Thoracic aorta (tissue), 2 donors: Measurements from ENCODE around the gene TP53INP2. TPM values are rescaled to one million over a fixed set of nuclear protein-coding genes. Genes with fewer than 3 reads are reported as not detected.
"Not testable (repeated sequence)": the region's sequence is repeated elsewhere in the genome, so short reads cannot be mapped to it uniquely, and the experiment has no call there.

Experiments
- ATAC-seq: fragments of 150-250 bp; one replicate; pipeline ENCODE4 v1.8.0; 2017; ENCODE audit warnings: low read depth; ENCODE audit not compliant: insufficient number of reproducible peaks, low FRiP score
- DNase-seq: peaks from one replicate; pipeline ENCODE4 v3.0.0-alpha.2; 2020; ENCODE audit warnings: low spot score
- H3K27ac ChIP-seq, 2 donors: fragments of 200-600 bp; sonication (generic); 1 replicate in 1 of 2; 2 replicates in 1 of 2; pipeline ENCODE4 v1.5.1; 2016; ENCODE audit warnings: mild to moderate bottlenecking in 2 of 2, moderate library complexity in 2 of 2
- H3K27me3 ChIP-seq: fragments of 200-600 bp; sonication (generic); replicated peaks from 2 replicates; pipeline ENCODE4 v1.6.0; 2016; ENCODE audit warnings: mild to moderate bottlenecking; ENCODE audit not compliant: insufficient read depth
- H3K36me3 ChIP-seq: fragments of 200-600 bp; sonication (generic); one replicate; pipeline ENCODE4 v1.5.1; 2016
- H3K4me1 ChIP-seq, 2 donors: fragments of 200-600 bp; sonication (generic); 1 replicate in 1 of 2; 2 replicates in 1 of 2; pipeline versions ENCODE4 v1.5.1 to v1.6.0; 2016; ENCODE audit warnings: low read depth in 2 of 2, mild to moderate bottlenecking in 1 of 2; ENCODE audit not compliant: control insufficient read depth in 1 of 2
- H3K4me3 ChIP-seq: fragments of 200-600 bp; sonication (generic); 2 replicates; pipeline ENCODE4 v1.5.1; 2016; ENCODE audit warnings: mild to moderate bottlenecking
- H3K9me3 ChIP-seq: fragments of 200-600 bp; sonication (generic); 2 replicates; pipeline ENCODE4 v1.5.1; 2016
- CTCF ChIP-seq: fragments of 200-600 bp; sonication (generic); IDR thresholded peaks from one replicate; pipeline ENCODE4 v1.5.1; 2019; ENCODE audit warnings: antibody characterized with exemption
- total RNA-seq, 2 donors: library from RNA; depleted of rRNA; stranded (reverse); fragments of >200 nt; gene quantifications; one replicate each; pipeline versions ENCODE4 v1.1.0 to v1.2.3, GENCODE V29; 2016

The TP53INP2 gene
- total RNA-seq, result 10 to 100 TPM; 14.4 to 27.7 TPM

GRCh38 chr20:34704177-34705007 is at the start of gene TP53INP2:
TP53INP2 (plus strand) TSS chr20:34704344; CDS start chr20:34708740, 4,396 bp downstream.
- Histone ChIP-seq H3K4me1 (peaks cover 6 to 17% of the 10 kb centered on the region in 2 donors), H3K4me3 (peak within 1 kb of the TSS; percentile 92), H3K36me3 (no peaks in the 10 kb centered on the region), H3K9me3 (no peaks in the 10 kb centered on the region), H3K27ac (peak within 1 kb of the TSS; percentile 99), H3K27me3 (no peaks in the 10 kb centered on the region)
- peak; percentile 80 for ATAC-seq
- peak; percentile 80 for DNase-seq
- TF ChIP-seq CTCF, result no peak

- not testable (repeated sequence) for H3K9me3 ChIP-seq, ATAC-seq
These were observed 45.5 kb upstream of the TP53INP2 start for GRCh38 chr20:34658654-34659053.

GRCh38 chr20:34661811-34662210 is 42.3 kb upstream of the TP53INP2 start:
- H3K4me1 ChIP-seq, H3K9me3 ChIP-seq, ATAC-seq, H3K4me3 ChIP-seq, DNase-seq, H3K27me3 ChIP-seq, H3K36me3 ChIP-seq, H3K27ac ChIP-seq: not testable (repeated sequence)

More at GRCh38 chr20:34658654-34659053, 45.5 kb upstream of the TP53INP2 start:
- H3K4me1 ChIP-seq, H3K36me3 ChIP-seq, H3K27me3 ChIP-seq, DNase-seq, H3K27ac ChIP-seq, H3K4me3 ChIP-seq: not testable (repeated sequence)

GRCh38 chr20:34663213-34663943 is 40.8 kb upstream of the TP53INP2 start:
- no peaks in the 10 kb centered on the region for H3K27me3 ChIP-seq
- ATAC-seq (no peak), DNase-seq (no peak)
- H3K36me3 ChIP-seq, result no peaks in the 10 kb centered on the region
- TF ChIP-seq CTCF, result no peak
- no peaks in the 10 kb centered on the region for H3K9me3 ChIP-seq
- H3K27ac ChIP-seq, result no peak overlapping the region
- H3K4me1 ChIP-seq, result no peaks in the 10 kb centered on the region
- no peak overlapping the region for H3K4me3 ChIP-seq

GRCh38 chr20:34664751-34665150 is 39.4 kb upstream of the TP53INP2 start:
- not testable (repeated sequence) for H3K4me3 ChIP-seq, ATAC-seq, H3K27me3 ChIP-seq, DNase-seq, H3K27ac ChIP-seq, H3K9me3 ChIP-seq, H3K4me1 ChIP-seq, H3K36me3 ChIP-seq

- Histone ChIP-seq H3K4me1 (no peaks in the 10 kb centered on the region), H3K27me3 (no peaks in the 10 kb centered on the region), H3K27ac (no peak overlapping the region), H3K36me3 (no peaks in the 10 kb centered on the region), H3K4me3 (no peak overlapping the region), H3K9me3 (no peaks in the 10 kb centered on the region)
- TF ChIP-seq CTCF, result no peak
- ATAC-seq, result no peak
- no peak for DNase-seq
These were observed 35.0 kb upstream of the TP53INP2 start for GRCh38 chr20:34669094-34669493.
